Measurements from ENCODE around the gene CEP43.

The CEP43 gene

GRCh38 chr6:166999145-166999883 lies at the start of gene CEP43:
TSS of gene CEP43 (plus strand) at chr6:166999397. CDS start at chr6:166999413, 16 bp downstream.
- DNase-seq (ENCODE audit: low read depth in 2 of 2) = peak; percentile 78

GRCh38 chr6:166949528-166950442 lies 49.4 kb upstream of the CEP43 start:
- DNase-seq (ENCODE audit: low read depth in 2 of 2) = no peak

- DNase-seq (ENCODE audit: low read depth in 2 of 2) = no peak
Measured at GRCh38 chr6:166950443-166950821, 48.8 kb upstream of the CEP43 start.

- peak; percentile 76 to 86 for DNase-seq (ENCODE audit: low read depth in 2 of 2)
Measured at GRCh38 chr6:166950892-166951669, 48.1 kb upstream of the CEP43 start.

- no peak for DNase-seq (ENCODE audit: low read depth in 2 of 2)
Measured at GRCh38 chr6:166951670-166952060, 47.5 kb upstream of the CEP43 start.

- DNase-seq (ENCODE audit: low read depth in 2 of 2) = no peak
Measured at GRCh38 chr6:166952121-166952520, 47.1 kb upstream of the CEP43 start.

GRCh38 chr6:166952567-166953486 lies 46.4 kb upstream of the CEP43 start:
- DNase-seq (ENCODE audit: low read depth in 2 of 2) = no peak

- DNase-seq (ENCODE audit: low read depth in 2 of 2) = no peak
Measured at GRCh38 chr6:166954118-166954713, 45.0 kb upstream of the CEP43 start.

GRCh38 chr6:166955121-166955864 lies 43.9 kb upstream of the CEP43 start:
- DNase-seq (ENCODE audit: low read depth in 2 of 2) = no peak

GRCh38 chr6:166955865-166956443 lies 43.2 kb upstream of the CEP43 start:
- DNase-seq (ENCODE audit: low read depth in 2 of 2) = no peak

- DNase-seq (ENCODE audit: low read depth in 2 of 2) = peak; percentile 96 to 99
Measured at GRCh38 chr6:166956444-166957086, 42.6 kb upstream of the CEP43 start, which contains the start of gene RNASET2. TSS of gene RNASET2 (minus strand) at chr6:166956550. CDS start at chr6:166956182, 368 bp downstream.

GRCh38 chr6:166957087-166957804 lies 42.0 kb upstream of the CEP43 start:
- DNase-seq (ENCODE audit: low read depth in 2 of 2) = no peak

GRCh38 chr6:166957805-166958076 lies 41.5 kb upstream of the CEP43 start:
- no peak for DNase-seq (ENCODE audit: low read depth in 2 of 2)

GRCh38 chr6:166958926-166959861 lies 40.0 kb upstream of the CEP43 start:
- DNase-seq (ENCODE audit: low read depth in 2 of 2) = no peak

- DNase-seq (ENCODE audit: low read depth in 2 of 2) = no peak
Measured at GRCh38 chr6:166959911-166960608, 39.1 kb upstream of the CEP43 start.

- no peak for DNase-seq (ENCODE audit: low read depth in 2 of 2)
Measured at GRCh38 chr6:166960609-166960978, 38.6 kb upstream of the CEP43 start.

- no peak for DNase-seq (ENCODE audit: low read depth in 2 of 2)
Measured at GRCh38 chr6:166966268-166966667, 32.9 kb upstream of the CEP43 start.

Data from stimulated activated CD4-positive, alpha-beta T cell treated with anti-CD3 and anti-CD28 coated beads, Interleukin-15, amount 100 ng/mL, for 48 hours (primary cell).